ENCODE results near the gene TEX11. TPM values are rescaled to one million over a fixed set of nuclear protein-coding genes. Genes with fewer than 3 reads are reported as not detected.
A peak's percentile ranks its signal among the peaks of the same experiment; 100 is the strongest.

The TEX11 gene
- total RNA-seq, 1 experiment from 2014 or later = not detected

DNA sequence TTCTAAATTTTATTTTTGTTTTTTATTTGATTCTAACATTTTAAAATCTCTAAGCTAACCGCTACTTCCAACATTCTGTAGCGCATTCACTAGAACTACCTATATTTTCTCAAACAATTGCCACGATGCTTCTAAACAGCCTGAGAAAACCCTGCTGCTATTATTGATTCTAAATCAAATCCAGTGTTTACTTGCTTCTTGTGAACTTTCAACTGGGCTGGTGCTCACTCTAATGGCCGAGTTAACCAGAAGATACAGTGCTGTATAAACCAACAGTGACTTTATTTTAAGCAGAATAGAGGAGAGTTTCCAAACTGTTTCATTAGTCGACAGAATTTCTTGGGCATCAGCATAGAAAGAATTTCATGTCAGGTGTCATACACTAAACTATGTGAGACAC is 353.6 kb downstream of the TEX11 start:
- TF ChIP-seq, protein P1, sequence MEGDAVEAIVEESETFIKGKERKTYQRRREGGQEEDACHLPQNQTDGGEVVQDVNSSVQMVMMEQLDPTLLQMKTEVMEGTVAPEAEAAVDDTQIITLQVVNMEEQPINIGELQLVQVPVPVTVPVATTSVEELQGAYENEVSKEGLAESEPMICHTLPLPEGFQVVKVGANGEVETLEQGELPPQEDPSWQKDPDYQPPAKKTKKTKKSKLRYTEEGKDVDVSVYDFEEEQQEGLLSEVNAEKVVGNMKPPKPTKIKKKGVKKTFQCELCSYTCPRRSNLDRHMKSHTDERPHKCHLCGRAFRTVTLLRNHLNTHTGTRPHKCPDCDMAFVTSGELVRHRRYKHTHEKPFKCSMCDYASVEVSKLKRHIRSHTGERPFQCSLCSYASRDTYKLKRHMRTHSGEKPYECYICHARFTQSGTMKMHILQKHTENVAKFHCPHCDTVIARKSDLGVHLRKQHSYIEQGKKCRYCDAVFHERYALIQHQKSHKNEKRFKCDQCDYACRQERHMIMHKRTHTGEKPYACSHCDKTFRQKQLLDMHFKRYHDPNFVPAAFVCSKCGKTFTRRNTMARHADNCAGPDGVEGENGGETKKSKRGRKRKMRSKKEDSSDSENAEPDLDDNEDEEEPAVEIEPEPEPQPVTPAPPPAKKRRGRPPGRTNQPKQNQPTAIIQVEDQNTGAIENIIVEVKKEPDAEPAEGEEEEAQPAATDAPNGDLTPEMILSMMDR (conservative IDR thresholded peaks at IDR 0.05) = no peak
- TF ChIP-seq EZH2 (IDR thresholded peaks at IDR 0.05; ENCODE audit: low read depth) = no peak
- H3K27ac ChIP-seq = no peak overlapping the region
- H3K9me2 ChIP-seq (ENCODE audit: insufficient read depth) = no peaks in the 10 kb centered on the region
- ChIA-PET CTCF (no interaction called here), POLR2A (ENCODE audit: unreplicated experiment) (no interaction called here)
- no peaks in the 10 kb centered on the region for H3K36me3 ChIP-seq (ENCODE audit: low read depth)
- no peak overlapping the region for H3K4me3 ChIP-seq
- H2AFZ ChIP-seq = no peak overlapping the region
- H3K27me3 ChIP-seq (ENCODE audit: insufficient read depth, low read depth) = no peaks in the 10 kb centered on the region
- H3K79me2 ChIP-seq (ENCODE audit: low read depth) = no peaks in the 10 kb centered on the region
- no peak for DNase-seq
- peaks cover 12% of the 10 kb centered on the region for H3K4me1 ChIP-seq (replicated peaks; ENCODE audit: insufficient read depth)
- intact Hi-C loops (cut with micrococcal nuclease; ENCODE audit: unreplicated experiment) = loop anchor here (5.0 kb wide), 1 partner anchor 123 kb away; no protein-coding TSS in a partner anchor
- no peaks in the 10 kb centered on the region for H3F3A ChIP-seq (ENCODE audit: insufficient read depth, low read depth)
- no peak overlapping the region for H3K4me2 ChIP-seq
- H3K9me3 ChIP-seq (ENCODE audit: insufficient read depth, low read depth) = no peaks in the 10 kb centered on the region
- H4K20me1 ChIP-seq (ENCODE audit: insufficient read depth) = no peaks in the 10 kb centered on the region
- no TSS peak for BruUV-seq (replicated peaks)

DNA sequence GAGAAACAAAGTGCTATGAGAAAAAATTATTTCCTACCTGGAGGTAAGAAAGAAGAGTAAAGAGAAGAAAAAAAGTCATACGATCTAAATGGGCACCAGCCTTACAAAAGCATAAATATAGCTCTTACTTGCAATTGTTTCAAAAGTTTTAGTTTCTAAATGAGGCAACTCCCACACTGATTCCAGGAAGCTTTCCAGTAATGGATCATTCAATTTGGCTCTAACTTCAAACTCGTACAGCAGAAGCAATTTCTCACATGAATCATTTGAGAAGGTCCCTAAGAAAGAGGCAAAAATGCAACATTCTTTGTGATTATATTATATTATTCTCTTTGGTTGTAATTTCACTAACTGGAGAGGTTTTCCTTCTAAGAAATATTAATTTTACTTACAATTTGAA is 354.0 kb downstream of the TEX11 start:
- no TSS peak for BruUV-seq (replicated peaks)
- no peaks in the 10 kb centered on the region for H3K36me3 ChIP-seq (ENCODE audit: low read depth)
- H3K9me3 ChIP-seq (ENCODE audit: insufficient read depth, low read depth) = no peaks in the 10 kb centered on the region
- DNase-seq = no peak
- CTCF ChIA-PET = no interaction called here
- H2AFZ ChIP-seq = no peak overlapping the region
- TF ChIP-seq, protein P1 (conservative IDR thresholded peaks at IDR 0.05) = no peak
- TF ChIP-seq EZH2 (IDR thresholded peaks at IDR 0.05; ENCODE audit: low read depth) = no peak
- H3K9me2 ChIP-seq (ENCODE audit: insufficient read depth) = no peaks in the 10 kb centered on the region
- peaks cover 12% of the 10 kb centered on the region for H3K4me1 ChIP-seq (replicated peaks; ENCODE audit: insufficient read depth)
- no peaks in the 10 kb centered on the region for H3K27me3 ChIP-seq (ENCODE audit: insufficient read depth, low read depth)
- no peak overlapping the region for H3K4me3 ChIP-seq
- POLR2A ChIA-PET (ENCODE audit: unreplicated experiment) = no interaction called here
- intact Hi-C loops (cut with micrococcal nuclease; ENCODE audit: unreplicated experiment) = loop anchor here (5.0 kb wide), 1 partner anchor 122 kb away; no protein-coding TSS in a partner anchor
- no peaks in the 10 kb centered on the region for H3K79me2 ChIP-seq (ENCODE audit: low read depth)
- no peaks in the 10 kb centered on the region for H3F3A ChIP-seq (ENCODE audit: insufficient read depth, low read depth)
- no peak overlapping the region for H3K27ac ChIP-seq
- no peak overlapping the region for H3K4me2 ChIP-seq
- H4K20me1 ChIP-seq (ENCODE audit: insufficient read depth) = no peaks in the 10 kb centered on the region

DNA sequence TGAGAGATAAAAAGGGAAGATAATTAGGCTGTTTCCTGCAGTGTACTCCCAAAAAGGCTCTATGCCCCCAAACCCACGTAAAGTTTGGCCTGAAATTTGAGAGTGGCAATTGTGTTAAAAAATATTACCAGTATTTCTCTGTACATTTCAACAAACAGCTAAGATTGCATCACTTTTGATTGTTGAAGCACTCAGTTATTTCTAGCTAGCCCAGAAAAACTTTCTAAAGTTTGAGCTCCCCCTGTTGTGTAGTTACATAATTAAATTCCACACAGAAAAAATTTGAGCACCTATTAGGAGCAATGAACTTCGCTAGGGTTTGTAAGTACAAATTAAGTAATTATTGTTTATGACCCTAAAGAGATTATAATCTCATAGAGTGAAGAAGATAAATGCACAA is 354.4 kb downstream of the TEX11 start:
- H3K36me3 ChIP-seq (ENCODE audit: low read depth) = no peaks in the 10 kb centered on the region
- H3K4me3 ChIP-seq = no peak overlapping the region
- peak overlapping the region; percentile 66 for H3K27ac ChIP-seq
- no peaks in the 10 kb centered on the region for H3F3A ChIP-seq (ENCODE audit: insufficient read depth, low read depth)
- ChIA-PET CTCF (interaction anchor here (0.6 kb wide), 2 partner anchors 102 to 631 kb away, joined by 3 to 13 read pairs; no protein-coding TSS in a partner anchor), POLR2A (ENCODE audit: unreplicated experiment) (no interaction called here)
- H3K4me1 ChIP-seq (replicated peaks; ENCODE audit: insufficient read depth) = peaks cover 12% of the 10 kb centered on the region
- DNase-seq = peak in 1 of 2 experiments; percentile 35
- no peaks in the 10 kb centered on the region for H3K9me3 ChIP-seq (ENCODE audit: insufficient read depth, low read depth)
- no peak for TF ChIP-seq EZH2 (IDR thresholded peaks at IDR 0.05; ENCODE audit: low read depth)
- TF ChIP-seq, protein P1 (conservative IDR thresholded peaks at IDR 0.05) = peak; percentile 52; the same call in 1 of the 2 replicates
- H3K79me2 ChIP-seq (ENCODE audit: low read depth) = no peaks in the 10 kb centered on the region
- H2AFZ ChIP-seq = peak overlapping the region; percentile 71
- H3K9me2 ChIP-seq (ENCODE audit: insufficient read depth) = no peaks in the 10 kb centered on the region
- no peaks in the 10 kb centered on the region for H3K27me3 ChIP-seq (ENCODE audit: insufficient read depth, low read depth)
- peak overlapping the region; percentile 49 for H3K4me2 ChIP-seq
- intact Hi-C loops (cut with micrococcal nuclease; ENCODE audit: unreplicated experiment) = loop anchor here (5.0 kb wide), 1 partner anchor 122 kb away; no protein-coding TSS in a partner anchor
- no peaks in the 10 kb centered on the region for H4K20me1 ChIP-seq (ENCODE audit: insufficient read depth)
- BruUV-seq (replicated peaks) = no TSS peak
